HG02588 (cell line): Measurements from ENCODE around the gene RBM5.

Source experiments
- ATAC-seq: cut with Tn5 transposase; IDR thresholded peaks from one replicate; pipeline ENCODE4 v1.9.1; 2021; ENCODE audit warnings: mild to moderate bottlenecking, moderate library complexity; ENCODE audit not compliant: unreplicated experiment

RBM5 gene

GRCh38 chr3:50121072-50122032 lies 32.6 kb downstream of the RBM5 start:
- ATAC-seq = no peak

- no peak for ATAC-seq
Measured at GRCh38 chr3:50122071-50122470, 33.4 kb downstream of the RBM5 start.

DNA sequence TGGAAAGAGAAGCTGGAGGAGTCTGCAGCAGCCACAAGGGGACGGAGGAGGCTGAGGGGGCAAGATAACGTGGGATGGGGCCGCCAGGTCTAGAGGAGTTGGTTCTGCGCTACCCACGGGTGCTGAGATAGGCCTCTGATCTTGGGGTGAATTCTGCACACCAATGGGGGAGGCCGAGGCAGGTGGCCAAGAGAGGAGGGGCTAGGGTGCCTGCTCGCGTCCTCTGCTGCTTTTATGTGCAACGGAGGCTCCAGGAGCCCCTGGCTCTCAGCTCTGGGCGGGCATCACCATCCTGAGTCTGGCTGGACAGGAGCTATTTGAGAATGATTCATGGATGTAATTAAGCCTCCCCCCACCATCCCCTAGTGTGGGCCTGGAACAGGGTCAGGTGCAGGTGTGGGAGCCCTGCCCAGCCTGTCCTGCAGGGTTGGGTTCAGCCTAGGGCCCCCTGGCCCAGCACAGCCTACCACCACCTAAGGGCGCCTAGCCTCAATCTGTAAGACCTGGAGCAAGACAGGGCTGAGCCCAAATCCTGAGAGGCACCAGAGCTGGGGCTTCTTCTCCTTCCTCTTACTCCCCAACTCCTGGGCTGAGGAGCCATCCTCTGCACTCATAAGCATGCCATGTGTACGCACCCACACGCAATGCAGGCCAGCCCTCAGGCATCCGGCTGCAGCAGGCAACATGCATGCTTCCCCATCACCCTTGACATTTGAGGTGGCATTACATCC lies 34.1 kb downstream of the RBM5 start:
- ATAC-seq = no peak

DNA sequence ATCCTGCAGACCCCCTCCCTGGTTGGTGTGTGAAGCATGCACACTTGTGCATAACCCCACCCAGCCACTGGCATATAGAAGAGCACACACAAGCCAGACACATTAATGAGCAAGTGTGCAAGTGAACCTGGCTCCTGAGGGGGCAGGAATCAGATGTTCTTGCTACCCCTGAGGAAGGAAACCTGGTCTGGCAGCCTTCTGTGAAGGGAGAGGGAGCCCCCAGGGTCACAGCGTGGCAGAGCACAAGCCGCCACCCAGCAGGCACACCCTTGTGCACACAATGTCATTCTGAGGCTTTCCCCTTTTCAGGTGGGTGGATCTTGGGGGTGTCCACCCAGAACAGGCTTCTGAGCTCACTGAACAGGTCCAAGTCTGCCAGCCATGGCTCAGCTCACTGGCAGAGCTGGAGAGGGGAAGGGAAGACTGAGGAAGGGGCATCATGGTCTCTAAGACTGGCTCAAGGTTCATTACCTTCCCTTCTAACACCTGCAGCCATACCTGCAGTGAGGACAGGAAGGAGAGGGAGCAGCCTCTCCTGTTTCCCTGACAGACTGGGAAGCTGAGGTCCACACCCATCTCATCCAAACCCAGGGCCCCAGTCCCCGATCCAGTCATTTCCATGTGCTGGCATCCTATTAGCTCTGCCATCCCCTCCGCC lies 34.8 kb downstream of the RBM5 start:
- ATAC-seq = no peak

GRCh38 chr3:50124052-50124799 lies 35.5 kb downstream of the RBM5 start:
- ATAC-seq = no peak

GRCh38 chr3:50124800-50125178 lies 36.1 kb downstream of the RBM5 start:
- ATAC-seq = no peak

- no peak for ATAC-seq
Measured at GRCh38 chr3:50125541-50126286, 37.0 kb downstream of the RBM5 start.

DNA sequence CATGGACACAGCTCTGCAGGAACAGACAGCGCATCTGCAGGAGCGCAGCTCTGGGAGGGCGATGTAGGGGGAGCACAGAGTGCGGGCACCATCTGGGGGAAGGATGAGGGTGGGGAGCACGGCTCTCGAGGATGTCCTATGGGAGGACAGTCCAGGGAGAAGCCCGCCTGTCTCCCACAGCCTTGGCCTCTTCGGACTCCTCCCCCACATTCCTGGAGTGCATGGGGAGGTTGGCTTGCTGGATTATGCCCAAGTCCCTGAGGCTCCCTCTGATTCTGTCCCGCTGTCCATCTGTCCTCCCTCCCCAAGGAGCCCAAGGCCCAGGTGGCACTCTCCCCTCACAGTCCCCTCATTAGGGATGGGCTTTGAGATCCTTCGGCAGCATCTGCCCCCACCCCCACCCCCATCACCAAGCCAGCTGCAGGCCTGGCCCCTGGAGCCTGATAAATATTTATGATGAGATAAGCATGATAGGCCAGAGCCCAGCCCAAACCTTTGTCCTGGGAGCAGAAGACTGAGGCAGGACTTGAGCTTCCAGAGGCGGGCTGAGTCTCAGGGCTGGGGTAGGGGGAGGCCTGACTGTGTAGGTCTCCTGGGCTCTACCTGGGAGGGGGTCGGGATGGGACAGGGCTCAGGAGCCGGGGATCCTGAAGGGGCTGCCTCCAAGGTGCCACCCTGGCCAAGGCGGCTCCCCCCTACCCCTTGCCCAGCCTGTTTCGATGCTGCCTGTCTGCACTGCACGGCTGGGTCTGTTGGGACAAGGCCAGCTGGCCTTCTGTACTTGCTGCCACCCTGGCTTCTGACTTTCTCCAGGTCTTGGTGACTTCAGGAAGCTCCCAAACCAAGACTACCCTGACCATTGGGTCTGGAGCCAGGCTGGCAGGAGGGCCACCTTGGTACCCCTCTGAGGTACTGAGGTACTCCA lies 37.8 kb downstream of the RBM5 start:
- no peak for ATAC-seq

DNA sequence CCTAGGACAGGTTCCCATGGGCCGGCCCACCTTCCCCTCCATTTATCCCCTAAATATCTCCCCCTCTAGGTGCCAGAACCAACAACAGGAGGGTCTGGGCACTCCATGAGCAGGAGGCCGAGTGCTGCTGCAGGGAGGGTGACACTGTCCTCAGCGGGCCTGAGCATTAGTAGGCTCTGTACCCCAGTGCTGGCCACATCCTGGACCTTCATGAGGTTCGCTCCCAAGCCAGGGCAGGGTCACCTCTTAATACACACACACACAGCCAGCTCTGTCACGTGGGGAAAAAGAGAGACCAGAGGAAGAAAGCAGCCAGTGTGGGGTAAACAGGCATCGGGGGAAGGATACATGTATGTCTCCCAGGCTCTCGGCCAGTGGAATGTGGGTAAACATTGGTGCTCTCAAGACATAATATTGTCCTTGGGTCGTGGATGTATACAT lies 38.6 kb downstream of the RBM5 start:
- ATAC-seq = no peak

- ATAC-seq = no peak
Measured at GRCh38 chr3:50128001-50128400, 39.3 kb downstream of the RBM5 start.

GRCh38 chr3:50130436-50130835 lies 41.7 kb downstream of the RBM5 start:
- no peak for ATAC-seq

DNA sequence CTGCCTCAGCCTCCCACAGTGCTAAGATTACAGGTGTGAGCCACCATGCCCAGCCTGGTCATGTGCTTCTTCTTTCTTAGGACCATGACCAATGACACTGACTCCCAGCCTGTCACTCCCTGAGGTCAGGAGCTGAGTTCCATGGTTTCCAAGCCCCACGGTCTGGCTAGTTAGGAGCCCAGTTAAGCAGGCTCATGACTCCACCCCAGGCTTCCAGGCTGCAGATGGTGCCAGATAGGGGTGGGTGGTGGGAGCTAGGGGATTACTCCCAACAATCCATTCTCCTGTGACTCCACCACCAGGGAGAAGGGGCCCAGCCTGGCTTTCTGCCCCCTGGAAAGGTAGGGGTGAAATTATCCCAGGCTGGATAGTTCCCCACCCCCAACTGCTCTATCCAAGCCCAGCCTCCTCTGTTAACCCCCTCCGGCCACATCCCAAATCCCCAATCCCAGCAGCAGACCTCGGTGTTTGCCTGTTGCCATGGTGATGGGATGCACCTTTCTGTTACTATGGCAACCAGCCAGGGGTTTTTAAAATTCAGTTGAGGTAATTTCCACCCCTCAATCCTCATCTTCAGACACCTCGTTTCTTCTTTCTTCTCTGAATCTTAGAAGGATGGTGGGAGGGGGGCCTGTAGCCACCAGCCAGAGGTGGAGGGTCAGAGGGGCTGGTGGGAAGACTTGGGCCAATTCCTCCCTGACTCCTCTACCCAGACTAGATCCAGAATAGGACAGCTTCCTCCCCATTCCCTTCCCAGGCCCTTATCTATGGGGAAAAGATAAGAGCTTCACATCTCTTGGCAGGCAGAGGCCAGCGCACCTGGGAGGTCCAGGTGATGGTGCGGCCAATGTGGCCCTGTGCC lies 43.9 kb downstream of the RBM5 start:
- ATAC-seq = no peak

GRCh38 chr3:50133283-50133615 lies 44.5 kb downstream of the RBM5 start:
- ATAC-seq = no peak

DNA sequence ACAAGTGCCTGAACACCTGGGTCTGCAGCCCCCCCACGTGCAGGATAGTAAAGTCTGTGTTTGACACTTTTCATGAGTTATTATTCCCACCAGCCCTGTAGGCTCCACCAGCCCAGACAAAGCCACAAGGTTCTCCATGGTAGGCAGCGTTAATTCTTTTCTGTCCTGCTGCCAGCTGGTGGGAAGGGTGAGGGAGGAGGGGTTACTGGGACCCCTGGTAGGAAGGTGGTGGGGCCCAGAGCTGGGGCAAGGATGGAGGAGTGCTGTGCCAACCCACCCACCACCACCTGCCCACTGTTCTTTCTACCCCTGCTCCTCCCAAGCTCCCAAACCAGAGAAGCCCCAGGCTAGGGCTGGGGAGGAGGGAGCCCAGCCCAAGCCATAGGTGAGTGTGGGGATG lies 45.6 kb downstream of the RBM5 start:
- ATAC-seq = no peak

DNA sequence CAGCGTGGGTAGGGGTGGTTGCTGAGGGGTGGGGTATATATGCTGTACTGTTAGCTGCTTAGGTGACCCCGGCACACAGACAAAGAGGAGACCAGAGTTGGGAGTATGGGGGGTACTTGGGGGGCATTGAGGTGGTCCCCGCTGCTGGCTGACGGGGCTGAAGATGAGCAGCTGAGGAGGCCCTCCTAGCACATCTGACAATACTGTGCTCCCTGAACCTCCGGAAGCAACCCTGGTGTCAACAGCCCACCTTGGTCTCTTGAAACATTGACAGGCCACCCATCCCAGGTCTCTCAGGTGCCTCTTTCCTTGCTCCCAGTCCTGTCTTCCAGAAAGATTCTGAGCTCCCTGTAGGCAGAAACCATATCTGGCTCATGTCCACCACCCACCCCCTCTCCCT lies 47.2 kb downstream of the RBM5 start:
- ATAC-seq = no peak

DNA sequence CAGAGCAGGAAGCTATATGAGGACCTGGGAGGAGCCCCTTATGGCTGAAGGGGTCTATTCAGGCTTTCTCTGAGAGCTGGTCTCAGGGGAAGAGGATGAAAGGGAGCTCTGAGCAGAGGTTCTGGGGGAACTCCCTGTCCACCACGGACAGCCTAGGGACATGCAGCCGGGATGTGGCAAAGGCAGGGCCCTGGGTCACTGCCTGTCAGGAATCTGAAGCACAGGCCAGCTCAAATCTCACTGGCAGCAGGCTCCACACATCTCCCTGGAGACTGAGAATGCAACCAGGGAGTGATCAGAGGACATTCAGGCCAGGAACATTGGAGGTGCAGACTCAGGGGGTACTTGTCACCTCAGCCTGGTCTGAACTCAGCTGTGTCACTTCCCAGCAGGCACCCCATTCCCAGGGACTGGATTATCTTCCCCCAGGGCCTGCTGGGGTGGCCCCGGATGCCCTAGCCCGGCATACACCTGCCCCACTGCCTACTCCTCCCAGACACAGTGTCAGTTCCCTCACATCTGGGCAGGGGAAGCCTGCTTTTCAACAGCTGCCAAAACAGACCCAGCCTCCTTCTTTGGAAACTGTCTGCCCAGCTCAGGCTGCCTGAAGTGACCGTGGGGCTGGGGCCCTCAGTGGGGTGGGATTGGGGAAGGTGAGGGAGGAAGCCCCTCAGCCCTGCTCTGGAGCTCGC lies 48.1 kb downstream of the RBM5 start:
- ATAC-seq = no peak

DNA sequence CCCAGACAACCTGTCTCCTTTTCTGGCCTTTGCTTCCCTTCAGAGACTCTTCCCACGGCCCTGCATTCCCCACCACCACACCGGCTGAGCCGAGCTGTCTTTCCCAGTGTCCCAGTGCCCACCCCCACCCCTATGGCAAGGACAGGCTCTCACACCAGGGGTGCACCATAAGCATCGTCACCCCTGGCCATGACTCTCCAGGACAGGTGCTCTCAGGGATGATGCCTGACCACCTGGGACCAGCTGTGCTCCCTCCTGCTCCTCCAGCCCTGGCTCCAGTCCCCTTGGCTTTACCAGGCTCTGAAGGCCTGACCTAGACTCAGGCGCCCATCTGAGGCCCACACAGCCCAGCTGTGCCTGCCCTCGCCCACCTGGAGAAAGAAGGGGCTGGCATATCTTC lies 48.8 kb downstream of the RBM5 start:
- no peak for ATAC-seq
